ENCODE results near the gene PCDHAC1. TPM values are rescaled to one million over a fixed set of nuclear protein-coding genes. Genes with fewer than 3 reads are reported as not detected.
"Not testable (repeated sequence)": the region's sequence is repeated elsewhere in the genome, so short reads cannot be mapped to it uniquely, and the experiment has no call there.

PCDHAC1 gene, protein sequence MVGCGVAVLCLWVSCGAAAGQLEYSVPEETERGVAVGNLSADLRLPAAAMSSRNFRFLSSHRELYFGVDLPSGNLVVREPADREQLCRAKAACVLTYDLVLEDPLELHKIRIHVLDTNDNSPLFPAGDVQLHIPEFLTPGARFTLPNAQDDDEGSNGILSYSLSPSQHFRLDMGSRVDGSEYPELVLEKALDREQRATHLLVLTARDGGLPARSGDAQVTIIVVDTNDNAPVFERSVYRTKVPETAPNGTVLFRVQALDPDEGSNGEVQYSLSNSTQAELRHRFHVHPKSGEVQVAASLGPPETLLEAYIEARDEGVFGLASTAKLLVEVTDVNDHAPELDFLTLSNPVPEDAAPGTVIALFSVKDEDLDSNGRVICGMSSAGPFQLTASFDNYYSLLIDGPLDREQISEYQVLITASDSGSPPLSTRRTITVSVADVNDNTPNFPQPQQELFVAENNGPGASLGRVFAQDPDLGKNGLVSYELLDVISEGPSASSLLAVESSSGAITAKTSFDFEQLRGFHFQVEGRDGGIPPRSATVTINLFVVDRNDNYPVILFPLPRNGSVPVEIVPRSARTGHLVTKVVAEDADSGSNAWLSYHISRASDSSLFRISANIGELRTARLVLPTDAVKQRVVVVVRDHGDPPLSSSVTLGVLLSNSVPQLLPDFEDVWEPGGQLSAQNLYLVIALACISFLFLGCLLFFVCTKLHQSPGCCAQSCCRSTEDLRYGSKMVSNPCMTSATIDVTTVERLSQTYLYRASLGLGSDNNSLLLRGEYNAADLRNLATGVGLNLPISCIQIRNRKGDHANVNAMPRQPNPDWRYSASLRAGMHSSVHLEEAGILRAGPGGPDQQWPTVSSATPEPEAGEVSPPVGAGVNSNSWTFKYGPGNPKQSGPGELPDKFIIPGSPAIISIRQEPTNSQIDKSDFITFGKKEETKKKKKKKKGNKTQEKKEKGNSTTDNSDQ
- not detected for total RNA-seq

DNA sequence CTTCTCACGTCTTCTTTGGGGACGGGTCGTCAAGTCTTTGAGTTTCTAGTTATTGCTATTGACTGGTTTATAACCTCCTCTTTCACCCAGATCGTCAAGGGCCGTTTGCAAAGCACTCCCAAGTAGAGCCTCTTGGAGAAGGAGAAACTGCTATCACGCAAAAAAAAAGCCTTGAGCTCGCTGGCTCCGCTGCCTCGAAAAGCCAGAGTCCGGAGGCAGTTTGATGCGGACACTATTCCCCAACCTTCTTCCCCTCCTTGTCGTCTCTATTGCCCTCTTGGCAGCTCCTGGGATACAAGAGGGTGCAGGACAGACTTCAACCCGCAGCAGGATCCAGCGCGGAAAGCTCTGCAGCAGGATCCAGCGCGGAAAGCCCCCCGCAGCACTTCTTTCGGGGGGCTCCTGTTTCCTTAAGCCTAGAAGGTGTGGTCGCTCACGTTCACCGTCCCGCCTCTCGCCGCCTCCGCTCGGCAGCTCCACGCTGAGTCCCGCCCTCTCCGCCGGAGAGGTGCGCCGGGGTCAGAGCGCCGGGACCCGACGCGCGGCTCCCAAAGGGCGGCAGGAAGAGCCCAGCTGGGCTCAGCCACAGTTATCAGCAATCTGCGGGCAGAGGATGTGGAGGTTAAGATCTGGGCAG, at the start of gene PCDHAC1:
Gene PCDHAC1, plus strand, starts transcription at position 494 of the 637 bp plus-strand sequence. CDS start 594 bp downstream, outside the sequence.
- intact Hi-C loops (cut with DNase I, micrococcal nuclease) = loop anchor here (1.0 to 5.0 kb wide), 2 partner anchors 49 to 115 kb away; partner anchors contain the start of gene PCDHA12 (in 1 of the 2)
- POLR2A ChIA-PET = no interaction called here
- CTCF ChIA-PET = interaction anchor here (0.6 to 1.2 kb wide), 4 partner anchors 65 to 586 kb away, joined by 3 to 4 read pairs (median 3); partner anchors contain the start of gene PCDHA8
- H3K36me3 Mint-ChIP-seq (ENCODE audit: low read depth) = peaks cover 2% of the 10 kb centered on the region
- peaks cover 52% of the 10 kb centered on the region for H3K27me3 Mint-ChIP-seq
- H3K4me3 Mint-ChIP-seq = peak within 1 kb of the TSS; percentile 40
- H3K9me3 Mint-ChIP-seq (ENCODE audit: low read depth) = no peaks in the 10 kb centered on the region
- ATAC-seq (peak; percentile 6), DNase-seq (peak; percentile 4)
- peaks cover 7% of the 10 kb centered on the region for H3K4me1 Mint-ChIP-seq
- H3K27ac Mint-ChIP-seq = no peak within 1 kb of the TSS

DNA sequence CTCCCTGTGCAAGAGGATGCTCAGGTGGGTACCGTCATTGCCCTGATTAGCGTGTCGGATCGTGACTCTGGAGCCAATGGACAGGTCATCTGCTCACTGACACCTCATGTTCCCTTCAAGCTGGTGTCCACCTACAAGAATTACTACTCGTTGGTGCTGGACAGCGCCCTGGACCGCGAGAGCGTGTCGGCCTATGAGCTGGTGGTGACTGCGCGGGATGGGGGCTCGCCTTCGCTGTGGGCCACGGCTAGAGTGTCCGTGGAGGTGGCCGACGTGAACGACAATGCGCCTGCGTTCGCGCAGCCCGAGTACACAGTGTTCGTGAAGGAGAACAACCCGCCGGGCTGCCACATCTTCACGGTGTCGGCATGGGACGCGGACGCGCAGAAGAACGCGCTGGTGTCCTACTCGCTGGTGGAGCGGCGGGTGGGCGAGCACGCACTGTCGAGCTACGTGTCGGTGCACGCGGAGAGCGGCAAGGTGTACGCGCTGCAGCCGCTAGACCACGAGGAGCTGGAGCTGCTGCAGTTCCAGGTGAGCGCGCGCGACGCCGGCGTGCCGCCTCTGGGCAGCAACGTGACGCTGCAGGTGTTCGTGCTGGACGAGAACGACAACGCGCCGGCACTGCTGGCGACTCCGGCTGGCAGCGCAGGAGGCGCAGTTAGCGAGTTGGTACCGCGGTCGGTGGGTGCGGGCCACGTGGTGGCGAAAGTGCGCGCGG, 49.4 kb upstream of the PCDHAC1 start:
- Mint-ChIP-seq H3K27me3 (peaks cover 47% of the 10 kb centered on the region), H3K9me3 (ENCODE audit: low read depth) (peaks cover 26% of the 10 kb centered on the region)
- DNase-seq; H3K4me3 Mint-ChIP-seq; H3K4me1 Mint-ChIP-seq; H3K27ac Mint-ChIP-seq; POLR2A ChIA-PET; ATAC-seq; H3K36me3 Mint-ChIP-seq (ENCODE audit: low read depth): not testable (repeated sequence)
- CTCF ChIA-PET = interaction anchor here (0.7 to 0.8 kb wide), 2 partner anchors 47 to 164 kb away, joined by 3 to 4 read pairs; no protein-coding TSS in a partner anchor
- intact Hi-C loops (cut with DNase I, micrococcal nuclease) = loop anchor here (5.0 to 10.0 kb wide), 3 partner anchors 51 to 528 kb away; partner anchors contain the start of genes PCDHAC1 (in 1 of the 2), PCDHGA5 (in 1 of the 2), PCDHGA9 (in 1 of the 2) and PCDHGB6 (in 1 of the 2)

DNA sequence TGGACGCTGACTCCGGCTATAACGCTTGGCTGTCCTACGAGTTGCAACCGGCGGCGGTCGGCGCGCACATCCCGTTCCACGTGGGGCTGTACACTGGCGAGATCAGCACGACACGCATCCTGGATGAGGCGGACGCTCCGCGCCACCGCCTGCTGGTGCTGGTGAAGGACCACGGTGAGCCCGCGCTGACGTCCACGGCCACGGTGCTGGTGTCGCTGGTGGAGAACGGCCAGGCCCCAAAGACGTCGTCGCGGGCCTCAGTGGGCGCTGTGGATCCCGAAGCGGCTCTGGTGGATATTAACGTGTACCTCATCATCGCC, 48.9 kb upstream of the PCDHAC1 start:
- intact Hi-C loops (cut with DNase I, micrococcal nuclease) = loop anchor here (5.0 to 10.0 kb wide), 3 partner anchors 50 to 528 kb away; partner anchors contain the start of genes PCDHAC1 (in 1 of the 2), PCDHGA5 (in 1 of the 2), PCDHGA9 (in 1 of the 2) and PCDHGB6 (in 1 of the 2)
- Mint-ChIP-seq H3K27ac (no peak overlapping the region), H3K9me3 (ENCODE audit: low read depth) (peaks cover 27% of the 10 kb centered on the region), H3K36me3 (ENCODE audit: low read depth) (no peaks in the 10 kb centered on the region), H3K4me3 (no peak overlapping the region), H3K27me3 (peaks cover 51% of the 10 kb centered on the region), H3K4me1 (no peaks in the 10 kb centered on the region)
- no peak for ATAC-seq
- ChIA-PET POLR2A (no interaction called here), CTCF (no interaction called here)
- DNase-seq = no peak

DNA sequence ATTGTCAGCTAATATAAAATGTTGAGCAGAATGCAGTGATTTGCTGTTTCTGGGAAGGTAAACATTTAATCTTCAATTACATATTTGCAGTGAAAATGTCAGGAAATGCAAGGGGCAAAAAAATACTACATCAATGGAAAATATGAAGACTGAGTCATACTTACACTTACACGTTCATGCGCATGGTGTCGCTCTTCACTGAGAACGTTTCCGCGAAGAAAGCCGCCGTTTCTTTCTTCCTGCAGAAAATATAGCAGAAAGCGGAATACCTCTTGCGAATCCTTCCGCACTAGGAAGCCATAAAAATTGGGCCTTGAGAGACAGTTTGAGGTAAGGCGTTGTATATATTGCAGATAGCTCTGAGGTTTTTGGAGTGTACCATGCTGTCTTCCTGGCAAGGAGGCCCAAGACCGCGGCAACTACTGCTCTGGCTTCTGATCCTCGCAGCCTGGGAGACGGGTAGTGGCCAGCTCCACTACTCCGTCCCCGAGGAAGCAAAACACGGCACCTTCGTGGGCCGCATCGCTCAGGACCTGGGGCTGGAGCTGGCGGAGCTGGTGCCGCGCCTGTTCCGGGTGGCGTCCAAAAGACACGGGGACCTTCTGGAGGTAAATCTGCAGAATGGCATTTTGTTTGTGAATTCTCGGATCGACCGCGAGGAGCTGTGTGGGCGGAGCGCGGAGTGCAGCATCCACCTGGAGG, 44.1 kb upstream of the PCDHAC1 start, which contains the start of gene PCDHA13:
Gene PCDHA13, plus strand, starts transcription at position 236 of the 702 bp plus-strand sequence. Its CDS starts 145 bp downstream, at position 381.
- no peak for DNase-seq
- H3K27ac Mint-ChIP-seq = no peak within 1 kb of the TSS
- H3K36me3 Mint-ChIP-seq (ENCODE audit: low read depth) = peaks cover 3% of the 10 kb centered on the region
- H3K27me3 Mint-ChIP-seq = peaks cover 32% of the 10 kb centered on the region
- peaks cover 19% of the 10 kb centered on the region for H3K9me3 Mint-ChIP-seq (ENCODE audit: low read depth)
- H3K4me1 Mint-ChIP-seq = no peaks in the 10 kb centered on the region
- intact Hi-C loops (cut with DNase I, micrococcal nuclease) = loop anchor here (1.0 to 10.0 kb wide), 4 partner anchors 35 to 159 kb away; partner anchors contain the start of genes PCDHA7 (in 1 of the 2) and PCDHA9 (in 1 of the 2)
- no peak for ATAC-seq
- H3K4me3 Mint-ChIP-seq = no peak within 1 kb of the TSS
- ChIA-PET CTCF (interaction anchor here (1.0 kb wide), 1 partner anchor 10 kb away, joined by 3 read pairs; no protein-coding TSS in a partner anchor), POLR2A (no interaction called here)

DNA sequence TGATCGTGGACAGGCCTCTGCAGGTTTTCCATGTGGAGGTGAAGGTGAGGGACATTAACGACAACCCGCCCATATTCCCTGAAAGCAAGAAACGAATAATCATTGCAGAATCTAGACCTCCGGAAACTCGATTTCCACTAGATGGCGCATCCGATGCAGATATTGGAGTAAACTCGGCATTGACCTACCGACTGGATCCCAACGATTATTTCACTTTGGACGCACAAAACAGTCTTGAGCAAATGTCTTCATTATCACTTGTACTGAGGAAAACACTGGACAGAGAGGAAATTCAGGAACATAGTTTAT, 43.6 kb upstream of the PCDHAC1 start:
- H3K4me3 Mint-ChIP-seq = no peak overlapping the region
- intact Hi-C loops (cut with DNase I, micrococcal nuclease) = loop anchor here (1.0 to 10.0 kb wide), 3 partner anchors 35 to 159 kb away; partner anchors contain the start of genes PCDHA7 (in 1 of the 2) and PCDHA9 (in 1 of the 2)
- ATAC-seq (no peak), DNase-seq (no peak)
- H3K9me3 Mint-ChIP-seq (ENCODE audit: low read depth) = peaks cover 19% of the 10 kb centered on the region
- peaks cover 34% of the 10 kb centered on the region for H3K27me3 Mint-ChIP-seq
- POLR2A ChIA-PET = no interaction called here
- CTCF ChIA-PET = interaction anchor here (1.0 kb wide), 1 partner anchor 10 kb away, joined by 3 read pairs; no protein-coding TSS in a partner anchor
- no peaks in the 10 kb centered on the region for H3K4me1 Mint-ChIP-seq
- H3K27ac Mint-ChIP-seq = no peak overlapping the region
- H3K36me3 Mint-ChIP-seq (ENCODE audit: low read depth) = peaks cover 3% of the 10 kb centered on the region

DNA sequence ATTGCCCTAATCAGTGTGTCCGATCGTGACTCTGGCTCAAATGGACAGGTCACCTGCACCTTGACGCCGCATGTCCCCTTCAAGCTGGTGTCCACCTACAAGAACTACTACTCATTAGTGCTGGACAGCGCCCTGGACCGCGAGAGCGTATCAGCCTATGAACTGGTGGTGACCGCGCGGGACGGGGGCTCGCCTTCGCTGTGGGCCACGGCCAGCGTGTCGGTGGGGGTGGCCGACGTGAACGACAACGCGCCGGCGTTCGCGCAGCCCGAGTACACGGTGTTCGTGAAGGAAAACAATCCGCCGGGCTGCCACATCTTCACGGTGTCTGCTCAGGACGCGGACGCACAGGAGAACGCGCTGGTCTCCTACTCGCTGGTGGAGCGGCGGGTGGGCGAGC, 42.7 kb upstream of the PCDHAC1 start:
- peaks cover 19% of the 10 kb centered on the region for H3K9me3 Mint-ChIP-seq (ENCODE audit: low read depth)
- no peaks in the 10 kb centered on the region for H3K4me1 Mint-ChIP-seq
- intact Hi-C loops (cut with DNase I, micrococcal nuclease) = loop anchor here (5.0 to 10.0 kb wide), 2 partner anchors 36 to 49 kb away; partner anchors contain the start of genes PCDHA7 (in 1 of the 2) and PCDHA9 (in 1 of the 2)
- peaks cover 3% of the 10 kb centered on the region for H3K36me3 Mint-ChIP-seq (ENCODE audit: low read depth)
- no peak overlapping the region for H3K4me3 Mint-ChIP-seq
- ATAC-seq (no peak), DNase-seq (no peak)
- peaks cover 34% of the 10 kb centered on the region for H3K27me3 Mint-ChIP-seq
- no peak overlapping the region for H3K27ac Mint-ChIP-seq
- ChIA-PET POLR2A (no interaction called here), CTCF (interaction anchor here (1.0 kb wide), 1 partner anchor 9 kb away, joined by 3 read pairs; no protein-coding TSS in a partner anchor)

DNA sequence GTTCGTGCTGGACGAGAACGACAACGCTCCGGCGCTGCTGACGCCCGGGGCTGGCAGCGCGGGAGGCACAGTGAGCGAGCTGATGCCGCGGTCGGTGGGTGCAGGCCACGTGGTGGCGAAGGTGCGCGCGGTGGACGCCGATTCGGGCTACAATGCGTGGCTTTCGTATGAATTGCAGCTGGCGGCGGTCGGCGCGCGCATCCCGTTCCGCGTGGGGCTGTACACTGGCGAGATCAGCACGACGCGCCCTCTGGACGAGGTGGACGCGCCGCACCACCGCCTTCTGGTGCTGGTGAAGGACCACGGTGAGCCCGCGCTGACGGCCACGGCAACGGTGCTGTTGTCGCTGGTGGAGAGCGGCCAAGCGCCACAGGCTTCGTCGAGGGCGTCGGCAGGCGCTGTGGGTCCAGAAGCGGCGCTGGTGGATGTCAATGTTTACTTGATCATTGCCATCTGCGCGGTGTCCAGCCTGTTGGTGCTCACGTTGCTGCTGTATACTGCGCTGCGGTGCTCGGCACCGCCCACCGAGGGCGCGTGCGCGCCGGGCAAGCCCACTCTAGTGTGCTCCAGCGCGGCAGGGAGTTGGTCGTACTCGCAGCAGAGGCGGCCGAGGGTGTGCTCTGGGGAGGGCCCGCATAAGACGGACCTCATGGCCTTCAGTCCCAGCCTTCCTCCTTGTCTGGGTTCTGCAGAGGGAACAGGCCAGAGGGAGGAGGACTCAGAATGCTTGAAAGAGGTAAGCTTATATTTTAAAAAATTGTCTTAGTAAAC, 42.0 kb upstream of the PCDHAC1 start:
- POLR2A ChIA-PET = no interaction called here
- CTCF ChIA-PET = interaction anchor here (0.6 kb wide), 1 partner anchor 48 kb away, joined by 4 read pairs; no protein-coding TSS in a partner anchor
- DNase-seq (no peak), ATAC-seq (no peak)
- Mint-ChIP-seq H3K4me3 (no peak overlapping the region), H3K27me3 (peaks cover 31% of the 10 kb centered on the region), H3K36me3 (ENCODE audit: low read depth) (peaks cover 3% of the 10 kb centered on the region), H3K4me1 (no peaks in the 10 kb centered on the region), H3K27ac (no peak overlapping the region), H3K9me3 (ENCODE audit: low read depth) (peaks cover 17% of the 10 kb centered on the region)
- intact Hi-C loops (cut with DNase I, micrococcal nuclease) = loop anchor here (5.0 to 10.0 kb wide), 2 partner anchors 37 to 49 kb away; partner anchors contain the start of genes PCDHA7 (in 1 of the 2) and PCDHA9 (in 1 of the 2)

DNA sequence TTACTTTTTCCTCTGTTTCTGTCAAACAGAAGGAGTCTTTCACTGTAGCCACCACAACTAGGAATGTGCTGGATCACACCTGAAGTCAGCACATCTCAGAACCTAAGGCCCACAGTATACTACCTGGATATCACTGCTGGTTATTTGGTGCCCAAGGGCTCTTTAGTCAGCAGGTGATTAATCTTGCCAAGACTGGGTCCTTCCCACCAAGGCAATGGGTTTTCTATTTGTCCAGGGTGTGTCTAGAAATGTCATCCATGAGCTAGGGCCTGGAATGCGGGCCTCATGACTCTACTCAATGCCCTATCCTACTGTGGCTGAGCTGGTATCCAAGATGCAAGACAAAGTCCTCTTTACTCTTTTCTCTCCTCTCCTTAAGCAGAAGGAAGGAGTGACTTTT, 9.8 kb upstream of the PCDHAC1 start:
- no peak overlapping the region for H3K4me3 Mint-ChIP-seq
- CTCF ChIA-PET = interaction anchor here (0.8 kb wide), 1 partner anchor 179 kb away, joined by 3 read pairs; no protein-coding TSS in a partner anchor

DNA sequence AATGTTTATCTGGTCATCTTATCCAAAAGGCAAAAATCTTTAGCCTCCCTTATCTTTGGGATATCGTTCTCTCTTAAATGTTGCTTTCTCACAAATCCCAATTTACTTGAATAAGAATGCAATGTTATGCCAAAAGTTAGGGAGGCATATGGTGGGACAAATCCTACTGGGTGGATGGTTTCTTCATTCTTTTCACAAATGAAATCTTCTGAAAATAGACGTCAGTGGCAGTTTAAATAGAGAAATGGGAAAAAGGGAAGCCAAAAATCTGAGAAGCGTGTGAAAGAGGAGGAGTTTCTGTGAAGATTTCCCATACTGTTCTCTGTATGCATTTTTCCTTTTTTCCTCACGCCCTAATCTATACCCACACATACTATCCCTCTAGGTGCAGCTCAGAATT, 2.5 kb upstream of the PCDHAC1 start:
- Mint-ChIP-seq H3K9me3 (ENCODE audit: low read depth) (no peaks in the 10 kb centered on the region), H3K27me3 (peaks cover 48% of the 10 kb centered on the region), H3K4me1 (peaks cover 7% of the 10 kb centered on the region), H3K27ac (no peak overlapping the region), H3K4me3 (no peak overlapping the region), H3K36me3 (ENCODE audit: low read depth) (peaks cover 2% of the 10 kb centered on the region)
- intact Hi-C loops (cut with DNase I, micrococcal nuclease) = no loop called here
- CTCF ChIA-PET = no interaction called here
- ATAC-seq = no peak
- POLR2A ChIA-PET = no interaction called here
- DNase-seq = no peak

More for the DNA sequence above, 9.8 kb upstream of the PCDHAC1 start:
- no peak overlapping the region for H3K27ac Mint-ChIP-seq
- intact Hi-C loops (cut with DNase I, micrococcal nuclease) = no loop called here
- ATAC-seq (no peak), DNase-seq (no peak)
- H3K4me1 Mint-ChIP-seq = no peaks in the 10 kb centered on the region
- no peaks in the 10 kb centered on the region for H3K36me3 Mint-ChIP-seq (ENCODE audit: low read depth)
- peaks cover 8% of the 10 kb centered on the region for H3K27me3 Mint-ChIP-seq
- POLR2A ChIA-PET = no interaction called here
- H3K9me3 Mint-ChIP-seq (ENCODE audit: low read depth) = peaks cover 5% of the 10 kb centered on the region
